G401 (cell line): ENCODE measurements around the gene MRGPRD. TPM values are rescaled to one million over a fixed set of nuclear protein-coding genes. Genes with fewer than 3 reads are reported as not detected.
A peak's percentile ranks its signal among the peaks of the same experiment; 100 is the strongest.

Experiments
- DNase-seq: peaks from one replicate; pipeline ENCODE4 v3.0.0-alpha.2; 2015; ENCODE audit warnings: low spot score
- in situ Hi-C: cut with HindIII; loops from 2 replicates; pipeline ENCODE4 v1.10.0; 2016; ENCODE audit warnings: low sequenced_read_pairs, mixed read lengths
- total RNA-seq: library from RNA; depleted of rRNA; stranded (reverse); fragments of >200 nt; shearing (Covaris generic); gene quantifications from 2 replicates; pipeline ENCODE4 v1.2.3, GENCODE V29; 2014; rRNA removed

MRGPRD gene
- total RNA-seq, 1 experiment from 2014 or later, result not detected

DNA sequence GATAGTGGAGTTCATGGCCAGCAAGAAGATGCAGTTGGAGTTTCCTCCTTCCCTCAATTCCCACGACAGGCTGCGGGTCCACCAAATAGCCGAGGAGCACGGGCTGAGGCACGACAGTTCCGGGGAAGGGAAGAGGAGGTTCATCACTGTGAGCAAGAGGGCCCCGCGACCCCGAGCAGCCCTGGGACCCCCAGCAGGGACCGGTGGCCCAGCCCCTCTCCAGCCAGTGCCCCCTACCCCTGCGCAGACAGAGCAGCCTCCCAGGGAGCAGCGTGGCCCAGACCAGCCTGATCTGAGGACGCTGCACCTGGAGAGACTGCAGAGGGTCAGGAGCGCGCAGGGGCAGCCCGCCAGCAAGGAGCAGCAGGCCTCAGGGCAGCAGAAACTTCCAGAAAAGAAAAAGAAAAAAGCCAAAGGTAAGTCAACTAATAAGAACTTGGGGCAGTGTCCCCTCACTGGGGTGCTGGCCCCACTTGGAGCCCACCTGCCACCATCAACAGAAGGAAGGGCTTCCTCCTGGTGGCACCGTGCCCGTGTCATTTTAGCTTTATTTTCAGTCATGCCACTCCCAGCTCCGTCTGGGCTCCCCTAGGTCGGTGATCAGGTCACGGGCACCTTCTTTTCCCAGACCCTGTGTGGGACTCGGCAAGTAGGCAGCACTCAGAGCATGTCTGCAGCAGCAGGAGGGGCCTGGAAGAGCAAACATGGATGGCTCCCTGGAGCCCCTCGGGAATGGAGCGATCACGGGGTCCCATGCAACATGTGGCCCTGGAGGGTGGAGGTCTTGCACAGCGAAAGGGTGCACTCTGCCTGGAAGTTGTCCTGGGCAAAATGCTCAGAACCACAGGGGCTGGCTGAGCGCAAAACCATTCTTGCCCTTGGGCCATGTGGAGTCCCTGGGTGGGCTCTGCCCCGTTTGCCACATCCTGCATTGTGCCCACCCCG is 43.8 kb downstream of the MRGPRD start:
- no peak for DNase-seq
- in situ Hi-C loops, result no loop called here

DNA sequence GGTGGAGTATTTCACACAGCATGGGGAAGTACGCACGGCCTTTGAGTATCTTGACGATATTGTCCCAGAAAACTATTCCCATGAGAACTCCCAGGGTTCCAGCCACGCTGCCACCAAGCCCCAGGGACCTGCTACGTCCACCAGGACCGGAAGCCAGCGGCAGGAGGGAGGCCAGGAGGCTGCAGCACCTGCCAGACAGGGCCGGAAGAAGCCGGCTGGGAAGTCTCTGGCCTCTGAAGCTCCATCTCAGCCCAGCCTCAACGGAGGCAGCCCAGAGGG is 44.5 kb downstream of the MRGPRD start:
- in situ Hi-C loops, result no loop called here
- no peak for DNase-seq

DNA sequence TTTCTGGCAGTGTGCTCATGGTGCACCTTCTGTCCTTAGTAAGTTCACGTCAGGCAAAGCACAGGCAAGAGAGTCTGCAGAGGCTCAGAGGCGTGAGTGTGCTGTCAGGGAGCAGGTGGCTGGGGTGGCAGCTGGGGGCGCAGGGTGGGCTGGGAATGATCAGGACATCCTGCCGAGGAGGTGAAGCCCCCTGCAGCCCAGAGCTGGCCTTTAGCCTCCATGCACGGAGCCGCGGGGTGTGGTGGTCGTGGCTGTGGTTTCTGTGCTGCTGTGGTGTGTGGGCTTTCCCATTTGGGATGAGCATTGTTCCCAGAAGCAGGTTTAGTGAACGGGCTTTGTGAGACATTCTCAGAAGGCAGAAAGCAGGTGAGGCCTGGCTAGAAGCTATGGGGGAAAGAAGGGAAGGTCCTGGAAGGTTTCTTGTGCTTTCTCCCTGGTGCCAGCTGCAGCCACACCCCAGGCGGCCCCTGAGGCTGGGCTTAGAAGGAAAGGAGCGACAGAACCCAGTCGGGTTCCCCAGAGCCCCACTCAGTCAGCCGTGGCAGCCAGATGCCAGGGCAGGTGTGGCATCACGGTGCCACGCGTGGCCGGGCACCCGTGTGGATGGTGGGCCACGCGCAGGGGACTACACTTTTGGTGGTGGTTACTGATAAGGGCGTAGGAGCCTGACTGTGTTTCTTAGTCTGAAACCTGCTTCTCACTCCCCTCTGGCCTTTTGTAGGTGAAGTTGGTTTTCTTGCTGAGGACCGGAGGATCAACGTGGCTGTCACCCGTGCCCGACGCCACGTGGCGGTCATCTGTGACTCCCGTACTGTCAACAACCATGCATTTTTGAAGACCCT is 45.0 kb downstream of the MRGPRD start:
- in situ Hi-C loops, result no loop called here
- DNase-seq, result no peak

DNA sequence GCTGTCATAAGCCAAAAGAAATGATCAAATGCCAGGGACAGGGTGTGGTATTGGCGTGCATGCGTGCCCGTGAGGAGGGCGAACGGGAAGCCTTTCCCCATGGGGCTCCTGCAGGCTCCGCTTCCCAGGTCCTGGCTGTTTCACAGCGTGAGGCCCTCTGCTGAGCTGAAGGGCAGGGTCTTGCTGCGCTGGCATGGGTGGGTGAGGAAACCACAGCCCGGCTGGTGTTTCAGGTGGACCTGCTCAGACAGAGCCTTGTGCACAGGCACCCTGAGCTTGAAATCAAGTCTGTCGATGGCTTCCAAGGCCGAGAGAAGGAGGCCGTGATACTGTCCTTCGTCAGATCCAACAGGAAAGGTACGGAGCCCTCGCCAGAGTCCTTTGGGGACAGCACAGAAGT is 45.7 kb downstream of the MRGPRD start:
- in situ Hi-C loops, result no loop called here
- peak; percentile 48 for DNase-seq

DNA sequence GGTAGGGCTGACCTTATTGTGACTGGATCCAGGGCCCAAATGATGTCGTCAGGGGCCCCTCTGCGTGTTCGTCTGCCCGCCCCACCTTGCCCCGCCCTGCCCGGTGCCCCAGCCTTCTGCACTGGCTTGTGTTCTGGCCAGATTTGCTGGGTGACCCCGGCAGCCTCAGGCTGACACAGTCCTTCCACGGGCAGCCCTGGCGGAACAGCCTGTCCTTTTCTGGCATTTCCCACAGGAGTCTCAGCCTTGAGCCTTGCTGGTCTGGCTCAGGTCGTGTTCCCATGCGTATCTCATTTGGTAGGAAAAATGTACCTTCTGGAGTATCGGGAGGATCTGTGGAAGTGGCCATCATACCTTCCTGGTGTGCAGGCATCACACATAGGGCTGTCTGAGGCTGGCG is 46.1 kb downstream of the MRGPRD start:
- DNase-seq, result peak; percentile 65
- in situ Hi-C loops, result no loop called here

DNA sequence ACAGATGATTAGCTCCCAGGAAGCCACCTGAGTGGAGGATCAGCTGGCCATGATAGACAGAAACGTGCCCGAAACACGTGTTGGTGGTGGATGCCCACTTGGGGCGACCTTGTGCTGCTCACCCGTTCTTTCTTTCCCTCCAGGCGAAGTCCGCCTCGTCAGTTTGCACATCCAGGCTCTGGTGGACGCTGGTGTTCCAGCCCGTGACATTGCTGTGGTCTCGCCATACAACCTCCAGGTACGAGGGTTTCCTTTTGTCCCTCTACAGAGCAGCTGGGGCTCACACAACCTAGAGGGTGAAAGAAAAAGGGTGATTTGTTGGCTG is 46.5 kb downstream of the MRGPRD start:
- DNase-seq, result peak; percentile 26
- in situ Hi-C loops, result no loop called here

DNA sequence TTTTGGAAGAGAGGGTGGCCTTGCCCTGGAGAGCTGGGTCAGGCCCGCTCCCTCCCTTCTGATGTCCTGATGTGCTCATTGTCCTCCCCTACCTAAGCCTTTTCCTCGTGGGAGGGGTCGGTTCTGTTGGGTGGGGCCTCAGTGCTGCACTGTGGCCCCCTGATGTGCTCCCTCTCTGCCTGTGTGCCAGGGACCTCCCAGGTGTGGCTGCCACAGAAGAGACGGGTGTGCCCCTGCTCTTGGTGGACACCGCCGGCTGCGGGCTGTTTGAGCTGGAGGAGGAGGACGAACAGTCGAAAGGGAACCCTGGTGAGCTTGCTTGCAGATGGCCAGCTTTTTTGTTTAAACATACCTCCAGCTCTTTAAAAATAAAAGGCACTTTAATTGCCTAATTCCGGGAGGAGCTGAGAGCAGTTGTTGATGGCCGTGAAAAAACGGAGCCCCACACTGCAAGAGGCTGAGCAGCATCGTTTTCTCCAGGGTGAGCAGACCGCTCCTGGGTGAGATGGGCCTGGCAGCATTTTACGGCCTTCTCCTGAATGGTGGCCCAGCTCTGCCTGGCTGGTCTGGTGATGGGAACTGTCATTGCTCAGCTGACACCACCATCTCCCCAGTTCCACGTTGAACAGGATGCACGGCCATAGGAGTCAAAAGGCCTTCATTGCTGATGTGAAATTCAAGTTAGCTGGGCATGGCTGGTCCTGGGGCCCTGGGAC is 47.0 kb downstream of the MRGPRD start:
- in situ Hi-C loops, result no loop called here

DNA sequence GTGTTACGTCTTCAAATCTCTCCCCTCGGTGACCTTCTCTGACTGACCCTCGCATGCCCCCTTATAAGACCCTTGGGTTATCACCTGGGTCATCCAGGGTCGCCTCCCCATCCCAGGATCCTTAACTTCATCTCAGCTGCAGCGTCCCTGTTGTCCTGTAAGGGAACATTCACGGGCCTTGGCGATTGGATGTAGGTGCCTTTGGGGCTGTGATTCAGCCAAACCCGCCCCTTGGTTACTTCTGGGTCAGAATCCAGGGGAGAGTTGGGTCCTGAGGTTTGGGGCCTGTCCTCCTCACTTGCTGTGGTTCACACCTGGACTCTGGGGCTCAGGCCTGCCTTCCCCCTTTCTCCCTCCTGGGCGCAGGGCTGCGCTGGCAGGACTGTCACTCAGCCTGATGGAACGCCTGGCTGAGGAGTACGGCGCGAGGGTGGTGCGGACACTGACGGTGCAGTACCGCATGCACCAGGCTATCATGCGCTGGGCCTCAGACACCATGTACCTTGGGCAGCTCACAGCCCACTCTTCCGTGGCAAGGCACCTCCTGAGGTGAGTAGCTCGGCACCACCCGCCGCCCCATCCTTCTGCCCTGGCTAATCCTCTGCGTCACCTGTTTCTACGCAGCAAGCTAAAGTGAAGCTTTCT is 47.7 kb downstream of the MRGPRD start:
- peak; percentile 25 for DNase-seq
- in situ Hi-C loops, result no loop called here

More for the DNA sequence above, 47.0 kb downstream of the MRGPRD start:
- peak; percentile 25 for DNase-seq

DNA sequence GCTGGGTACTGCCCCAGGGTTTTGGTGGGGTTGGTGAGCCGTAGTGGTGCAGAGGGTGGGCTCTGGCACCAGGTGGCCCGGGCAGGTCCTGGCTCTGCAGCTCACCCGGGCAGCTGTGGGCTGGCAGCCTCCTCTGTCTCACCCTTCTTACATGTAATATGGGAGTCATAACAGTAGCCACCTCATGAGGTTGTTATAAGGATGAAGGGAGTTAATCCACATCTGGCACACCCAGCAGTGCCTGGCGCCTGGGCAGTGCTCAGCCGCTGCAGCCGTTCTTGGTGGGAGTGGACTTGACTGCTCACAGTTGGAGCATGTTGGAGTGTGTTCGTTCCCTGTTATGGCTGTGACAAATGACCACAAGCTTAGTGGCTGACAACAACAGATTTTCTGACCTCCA is 48.4 kb downstream of the MRGPRD start:
- in situ Hi-C loops, result no loop called here
- no peak for DNase-seq

DNA sequence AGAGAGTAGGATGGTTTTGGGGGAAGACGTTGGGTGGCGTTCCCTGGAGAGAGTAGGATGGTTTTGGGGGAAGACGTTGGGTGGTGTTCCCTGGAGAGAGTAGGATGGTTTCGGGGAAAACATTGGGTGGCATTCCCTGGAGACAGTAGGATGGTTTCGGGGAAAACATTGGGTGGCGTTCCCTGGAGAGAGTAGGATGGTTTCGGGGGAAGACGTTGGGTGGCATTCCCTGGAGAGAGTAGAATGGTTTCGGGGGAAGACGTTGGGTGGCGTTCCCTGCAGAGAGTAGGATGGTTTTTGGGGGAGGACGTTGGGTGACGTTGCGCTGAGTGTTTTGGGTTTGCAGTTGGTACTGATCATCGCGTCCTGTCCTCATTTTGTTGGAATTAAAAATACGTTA is 48.9 kb downstream of the MRGPRD start:
- DNase-seq, result no peak
- in situ Hi-C loops, result no loop called here

DNA sequence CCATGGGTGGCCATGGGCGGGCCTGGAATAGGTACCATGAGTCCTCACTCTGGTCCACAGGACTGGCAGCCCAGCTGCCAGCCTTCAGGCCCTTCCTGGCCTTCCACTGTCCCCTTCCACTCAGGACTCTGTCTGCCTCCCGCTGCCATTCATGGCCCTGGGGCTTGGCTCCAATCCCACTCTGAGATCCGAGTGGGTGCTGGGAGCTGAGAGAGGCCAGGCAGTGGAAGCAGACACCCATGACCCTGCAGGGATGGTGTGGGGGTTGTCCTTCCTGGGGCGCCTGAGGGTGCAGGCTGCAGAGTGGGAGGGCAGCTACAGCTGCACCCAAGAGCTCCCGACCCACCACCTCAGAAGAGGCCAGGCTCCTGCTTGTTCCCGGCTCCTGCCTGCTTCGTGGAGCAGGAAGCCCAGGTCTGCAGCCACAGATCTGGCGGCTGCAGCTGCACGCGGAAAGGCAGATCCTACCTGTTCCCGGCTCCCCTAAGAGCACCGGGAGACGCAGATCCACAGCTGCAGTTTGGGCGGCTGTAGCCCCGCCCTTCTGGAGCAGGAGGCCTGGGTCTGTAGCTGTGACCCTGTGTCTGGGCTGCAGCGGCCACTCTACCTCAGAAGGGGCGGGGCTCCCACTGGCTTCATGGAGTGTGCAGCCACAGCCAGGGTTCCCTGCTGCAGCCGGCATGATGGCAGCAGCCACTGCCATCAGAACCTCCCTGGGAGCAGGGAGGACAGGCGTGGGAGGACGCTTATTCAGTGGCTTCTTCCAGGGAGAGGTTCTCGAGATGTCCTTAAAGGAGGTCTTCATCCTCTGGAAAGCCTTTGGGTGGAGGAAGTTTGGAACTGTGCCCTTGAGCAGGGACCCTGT is 49.6 kb downstream of the MRGPRD start:
- DNase-seq, result no peak
- in situ Hi-C loops, result no loop called here

Other genes starting within 250 kb of the MRGPRD start
- gene TESMIN, start 229.5 kb downstream of the MRGPRD start, total RNA-seq, result 3.6 and 9.5 TPM in 2 replicates
- 1.2 and 1.9 TPM in 2 replicates for gene CPT1A, start 139.1 kb downstream of the MRGPRD start, total RNA-seq
- 99.9 and 120 TPM in 2 replicates for gene MRPL21, start 77.2 kb downstream of the MRGPRD start, total RNA-seq
- 19.1 and 21.3 TPM in 2 replicates for gene IGHMBP2, start 77.1 kb downstream of the MRGPRD start, total RNA-seq
- gene MRGPRF, start 32.3 kb upstream of the MRGPRD start, total RNA-seq, result 0.18 TPM in 1 of 2 replicates, not detected in the other
- gene TPCN2, start 67.9 kb upstream of the MRGPRD start, total RNA-seq, result 13.2 and 17.2 TPM in 2 replicates
- gene SMIM38, start 174.9 kb upstream of the MRGPRD start, total RNA-seq, result not detected in 2 replicates